ENCODE results near the gene CXCR2.

CXCR2 gene

DNA sequence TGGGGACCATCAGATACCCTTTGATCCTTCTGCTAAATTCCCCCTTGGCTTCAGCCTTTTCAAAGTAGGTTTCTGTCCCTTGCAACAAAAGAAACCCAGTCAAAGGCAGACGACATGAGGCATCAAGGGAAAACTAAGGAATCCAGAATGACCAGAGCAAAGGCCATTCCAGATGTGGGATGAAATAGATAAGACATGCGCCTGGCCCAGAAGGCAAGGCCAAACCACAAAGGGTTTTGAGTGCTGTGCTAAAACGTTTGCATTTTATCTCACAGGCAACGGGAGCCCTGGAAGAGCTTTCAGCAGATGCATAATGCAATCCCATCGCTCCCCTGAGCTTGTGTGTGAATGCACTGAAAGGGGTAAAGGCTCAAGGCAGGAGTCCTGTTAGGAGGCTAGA is 23.3 kb downstream of the CXCR2 start (continued):
- TF ChIP-seq ZNF184 (tag by site-specific recombination; IDR thresholded peaks at IDR 0.05) (no peak), ZBTB48 (tag by site-specific recombination; IDR thresholded peaks at IDR 0.05) (no peak)

DNA sequence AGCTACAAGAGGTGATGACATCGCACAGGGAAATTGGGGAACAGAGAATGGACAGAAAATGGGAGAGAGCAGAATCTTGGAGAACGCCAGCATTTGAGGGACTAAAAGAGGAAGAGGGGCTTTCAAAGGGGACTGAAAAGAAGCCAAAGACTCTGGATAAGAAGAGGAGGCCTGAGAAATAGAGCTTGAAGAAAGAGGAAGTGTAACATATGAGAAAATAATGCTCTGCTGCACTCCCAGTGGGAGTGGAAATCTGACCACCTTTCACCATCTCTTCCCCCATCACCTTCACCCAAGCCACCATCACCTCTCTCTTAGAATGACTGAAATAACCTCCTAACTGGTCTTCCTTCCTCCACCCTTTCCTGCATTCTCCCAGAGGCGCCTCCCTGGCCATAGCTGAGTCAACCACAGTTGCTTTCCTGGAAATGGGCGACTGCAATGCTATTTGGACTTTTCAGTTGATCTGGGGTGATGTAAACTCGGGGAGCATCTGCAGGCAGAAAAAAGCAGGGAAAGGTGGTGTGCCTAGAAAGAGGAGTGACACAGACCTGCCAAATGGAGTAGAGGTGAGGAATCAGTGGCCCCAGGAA is 24.1 kb downstream of the CXCR2 start:
- ChIA-PET POLR2A (no interaction called here), CTCF (interaction anchor here (0.5 to 0.7 kb wide), 2 partner anchors 25 to 810 kb away, joined by 3 read pairs; partner anchors contain the start of gene CDK5R2)

DNA sequence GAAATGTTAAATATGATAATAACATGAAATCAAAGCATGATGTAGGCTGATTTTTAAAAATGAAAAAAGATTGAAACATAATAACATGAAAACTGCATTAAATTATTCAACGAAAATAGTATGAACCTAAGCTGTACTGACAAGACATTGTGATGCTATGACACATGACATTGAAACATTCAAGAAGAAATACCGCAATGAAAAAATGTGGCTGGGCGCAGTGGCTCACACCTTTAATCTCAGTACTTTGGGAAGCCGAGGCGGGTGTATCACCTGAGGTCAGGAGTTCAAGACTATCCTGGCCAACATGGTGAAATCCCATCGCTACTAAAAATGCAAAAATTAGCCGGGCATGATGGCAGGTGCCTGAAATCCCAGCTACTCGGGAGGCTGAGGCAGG is 26.3 kb downstream of the CXCR2 start:
- ChIA-PET POLR2A (no interaction called here), CTCF (interaction anchor here (0.6 to 1.2 kb wide), 3 partner anchors 36 to 253 kb away, joined by 3 to 4 read pairs (median 3); no protein-coding TSS in a partner anchor)
- Histone ChIP-seq H3K36me3 (ENCODE audit: control insufficient read depth in 2 of 2, insufficient read depth in 1 of 2, low read length in 2 of 2) (no peaks in the 10 kb centered on the region), H3K27ac (ENCODE audit: extremely low read depth, low read depth, low read length) (no peak overlapping the region), H3K9me3 (ENCODE audit: control insufficient read depth, insufficient read depth, low read depth, low read length) (no peaks in the 10 kb centered on the region), H3K4me1 (ENCODE audit: control insufficient read depth, insufficient read depth, low read length) (no peaks in the 10 kb centered on the region), H3K4me3 (ENCODE audit: low read depth, low read length) (no peak overlapping the region)
- TF ChIP-seq ZNF266 (tag by site-specific recombination; IDR thresholded peaks at IDR 0.05; ENCODE audit: low read depth): no peak
- TF ChIP-seq, protein P1, sequence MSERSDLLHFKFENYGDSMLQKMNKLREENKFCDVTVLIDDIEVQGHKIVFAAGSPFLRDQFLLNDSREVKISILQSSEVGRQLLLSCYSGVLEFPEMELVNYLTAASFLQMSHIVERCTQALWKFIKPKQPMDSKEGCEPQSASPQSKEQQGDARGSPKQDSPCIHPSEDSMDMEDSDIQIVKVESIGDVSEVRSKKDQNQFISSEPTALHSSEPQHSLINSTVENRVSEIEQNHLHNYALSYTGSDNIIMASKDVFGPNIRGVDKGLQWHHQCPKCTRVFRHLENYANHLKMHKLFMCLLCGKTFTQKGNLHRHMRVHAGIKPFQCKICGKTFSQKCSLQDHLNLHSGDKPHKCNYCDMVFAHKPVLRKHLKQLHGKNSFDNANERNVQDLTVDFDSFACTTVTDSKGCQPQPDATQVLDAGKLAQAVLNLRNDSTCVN (tag by site-specific recombination; optimal IDR thresholded peaks at IDR 0.05): no peak
- no peak for TF ChIP-seq ZNF558 (tag by site-specific recombination; IDR thresholded peaks at IDR 0.05)
- TF ChIP-seq ZNF24 (tag by site-specific recombination; IDR thresholded peaks at IDR 0.05): no peak
- no peak for TF ChIP-seq ZFP41 (tag by site-specific recombination; IDR thresholded peaks at IDR 0.05; ENCODE audit: borderline replicate concordance)
- TF ChIP-seq ZNF596 (tag by site-specific recombination; IDR thresholded peaks at IDR 0.05): no peak
- TF ChIP-seq, protein P2, sequence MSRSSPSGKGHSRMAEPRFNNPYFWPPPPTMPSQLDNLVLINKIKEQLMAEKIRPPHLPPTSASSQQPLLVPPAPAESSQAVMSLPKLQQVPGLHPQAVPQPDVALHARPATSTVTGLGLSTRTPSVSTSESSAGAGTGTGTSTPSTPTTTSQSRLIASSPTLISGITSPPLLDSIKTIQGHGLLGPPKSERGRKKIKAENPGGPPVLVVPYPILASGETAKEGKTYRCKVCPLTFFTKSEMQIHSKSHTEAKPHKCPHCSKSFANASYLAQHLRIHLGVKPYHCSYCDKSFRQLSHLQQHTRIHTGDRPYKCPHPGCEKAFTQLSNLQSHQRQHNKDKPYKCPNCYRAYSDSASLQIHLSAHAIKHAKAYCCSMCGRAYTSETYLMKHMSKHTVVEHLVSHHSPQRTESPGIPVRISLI (tag by site-specific recombination; IDR thresholded peaks at IDR 0.05): no peak
- TF ChIP-seq ZFHX2 (tag by site-specific recombination; conservative IDR thresholded peaks at IDR 0.05): no peak
- no peak for TF ChIP-seq ZNF514 (tag by site-specific recombination; IDR thresholded peaks at IDR 0.05)

More for the DNA sequence above, 24.1 kb downstream of the CXCR2 start:
- H3K36me3 ChIP-seq (ENCODE audit: control insufficient read depth in 2 of 2, insufficient read depth in 1 of 2, low read length in 2 of 2): no peaks in the 10 kb centered on the region
- no peaks in the 10 kb centered on the region for H3K4me1 ChIP-seq (ENCODE audit: control insufficient read depth, insufficient read depth, low read length)
- TF ChIP-seq MZF1 (tag by site-specific recombination; IDR thresholded peaks at IDR 0.05; ENCODE audit: borderline replicate concordance): no peak
- TF ChIP-seq, protein P3, sequence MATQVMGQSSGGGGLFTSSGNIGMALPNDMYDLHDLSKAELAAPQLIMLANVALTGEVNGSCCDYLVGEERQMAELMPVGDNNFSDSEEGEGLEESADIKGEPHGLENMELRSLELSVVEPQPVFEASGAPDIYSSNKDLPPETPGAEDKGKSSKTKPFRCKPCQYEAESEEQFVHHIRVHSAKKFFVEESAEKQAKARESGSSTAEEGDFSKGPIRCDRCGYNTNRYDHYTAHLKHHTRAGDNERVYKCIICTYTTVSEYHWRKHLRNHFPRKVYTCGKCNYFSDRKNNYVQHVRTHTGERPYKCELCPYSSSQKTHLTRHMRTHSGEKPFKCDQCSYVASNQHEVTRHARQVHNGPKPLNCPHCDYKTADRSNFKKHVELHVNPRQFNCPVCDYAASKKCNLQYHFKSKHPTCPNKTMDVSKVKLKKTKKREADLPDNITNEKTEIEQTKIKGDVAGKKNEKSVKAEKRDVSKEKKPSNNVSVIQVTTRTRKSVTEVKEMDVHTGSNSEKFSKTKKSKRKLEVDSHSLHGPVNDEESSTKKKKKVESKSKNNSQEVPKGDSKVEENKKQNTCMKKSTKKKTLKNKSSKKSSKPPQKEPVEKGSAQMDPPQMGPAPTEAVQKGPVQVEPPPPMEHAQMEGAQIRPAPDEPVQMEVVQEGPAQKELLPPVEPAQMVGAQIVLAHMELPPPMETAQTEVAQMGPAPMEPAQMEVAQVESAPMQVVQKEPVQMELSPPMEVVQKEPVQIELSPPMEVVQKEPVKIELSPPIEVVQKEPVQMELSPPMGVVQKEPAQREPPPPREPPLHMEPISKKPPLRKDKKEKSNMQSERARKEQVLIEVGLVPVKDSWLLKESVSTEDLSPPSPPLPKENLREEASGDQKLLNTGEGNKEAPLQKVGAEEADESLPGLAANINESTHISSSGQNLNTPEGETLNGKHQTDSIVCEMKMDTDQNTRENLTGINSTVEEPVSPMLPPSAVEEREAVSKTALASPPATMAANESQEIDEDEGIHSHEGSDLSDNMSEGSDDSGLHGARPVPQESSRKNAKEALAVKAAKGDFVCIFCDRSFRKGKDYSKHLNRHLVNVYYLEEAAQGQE (tag by site-specific recombination; IDR thresholded peaks at IDR 0.05): no peak
- TF ChIP-seq ZNF19 (tag by site-specific recombination; IDR thresholded peaks at IDR 0.05; ENCODE audit: low read depth): no peak
- no peak for TF ChIP-seq ZNF670 (tag by site-specific recombination; IDR thresholded peaks at IDR 0.05; ENCODE audit: low read depth)
- no peak for TF ChIP-seq ZNF266 (tag by site-specific recombination; IDR thresholded peaks at IDR 0.05; ENCODE audit: low read depth)
- TF ChIP-seq, protein P4, sequence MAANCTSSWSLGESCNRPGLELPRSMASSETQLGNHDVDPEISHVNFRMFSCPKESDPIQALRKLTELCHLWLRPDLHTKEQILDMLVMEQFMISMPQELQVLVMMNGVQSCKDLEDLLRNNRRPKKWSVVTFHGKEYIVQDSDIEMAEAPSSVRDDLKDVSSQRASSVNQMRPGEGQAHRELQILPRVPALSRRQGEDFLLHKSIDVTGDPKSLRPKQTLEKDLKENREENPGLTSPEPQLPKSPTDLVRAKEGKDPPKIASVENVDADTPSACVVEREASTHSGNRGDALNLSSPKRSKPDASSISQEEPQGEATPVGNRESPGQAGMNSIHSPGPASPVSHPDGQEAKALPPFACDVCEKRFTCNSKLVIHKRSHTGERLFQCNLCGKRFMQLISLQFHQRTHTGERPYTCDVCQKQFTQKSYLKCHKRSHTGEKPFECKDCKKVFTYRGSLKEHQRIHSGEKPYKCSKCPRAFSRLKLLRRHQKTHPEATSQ (tag by site-specific recombination; IDR thresholded peaks at IDR 0.05): no peak
- TF ChIP-seq ZNF184 (tag by site-specific recombination; IDR thresholded peaks at IDR 0.05): no peak
- TF ChIP-seq ZNF121 (tag by site-specific recombination; IDR thresholded peaks at IDR 0.05): no peak
- TF ChIP-seq, protein P2 (tag by site-specific recombination; IDR thresholded peaks at IDR 0.05): no peak
- TF ChIP-seq, protein P5, sequence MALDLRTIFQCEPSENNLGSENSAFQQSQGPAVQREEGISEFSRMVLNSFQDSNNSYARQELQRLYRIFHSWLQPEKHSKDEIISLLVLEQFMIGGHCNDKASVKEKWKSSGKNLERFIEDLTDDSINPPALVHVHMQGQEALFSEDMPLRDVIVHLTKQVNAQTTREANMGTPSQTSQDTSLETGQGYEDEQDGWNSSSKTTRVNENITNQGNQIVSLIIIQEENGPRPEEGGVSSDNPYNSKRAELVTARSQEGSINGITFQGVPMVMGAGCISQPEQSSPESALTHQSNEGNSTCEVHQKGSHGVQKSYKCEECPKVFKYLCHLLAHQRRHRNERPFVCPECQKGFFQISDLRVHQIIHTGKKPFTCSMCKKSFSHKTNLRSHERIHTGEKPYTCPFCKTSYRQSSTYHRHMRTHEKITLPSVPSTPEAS (tag by site-specific recombination; IDR thresholded peaks at IDR 0.05): no peak
- TF ChIP-seq, protein P6, sequence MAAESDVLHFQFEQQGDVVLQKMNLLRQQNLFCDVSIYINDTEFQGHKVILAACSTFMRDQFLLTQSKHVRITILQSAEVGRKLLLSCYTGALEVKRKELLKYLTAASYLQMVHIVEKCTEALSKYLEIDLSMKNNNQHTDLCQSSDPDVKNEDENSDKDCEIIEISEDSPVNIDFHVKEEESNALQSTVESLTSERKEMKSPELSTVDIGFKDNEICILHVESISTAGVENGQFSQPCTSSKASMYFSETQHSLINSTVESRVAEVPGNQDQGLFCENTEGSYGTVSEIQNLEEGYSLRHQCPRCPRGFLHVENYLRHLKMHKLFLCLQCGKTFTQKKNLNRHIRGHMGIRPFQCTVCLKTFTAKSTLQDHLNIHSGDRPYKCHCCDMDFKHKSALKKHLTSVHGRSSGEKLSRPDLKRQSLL (tag by site-specific recombination; IDR thresholded peaks at IDR 0.05): no peak
- TF ChIP-seq KLF7 (tag by site-specific recombination; IDR thresholded peaks at IDR 0.05; ENCODE audit: borderline replicate concordance): no peak
- TF ChIP-seq MYNN (tag by site-specific recombination; IDR thresholded peaks at IDR 0.05; ENCODE audit: borderline replicate concordance): no peak
- TF ChIP-seq ZNF211 (tag by site-specific recombination; IDR thresholded peaks at IDR 0.05; ENCODE audit: low read depth): no peak
- no peak overlapping the region for H3K27ac ChIP-seq (ENCODE audit: extremely low read depth, low read depth, low read length)
- no peak overlapping the region for H3K4me3 ChIP-seq (ENCODE audit: low read depth, low read length)
- no peaks in the 10 kb centered on the region for H3K9me3 ChIP-seq (ENCODE audit: control insufficient read depth, insufficient read depth, low read depth, low read length)

Data from HEK293 (cell line).